Measurements from ENCODE around the gene CALCR. TPM values are rescaled to one million over a fixed set of nuclear protein-coding genes. Genes with fewer than 3 reads are reported as not detected.

Gene CALCR
- total and polyA plus RNA-seq, 9 of the 15 experiments (the other 6 are each of a cell fraction or from before 2014, with no cell fraction given) = 0.04 to 0.14 (median 0.09) TPM; not detected in 3

DNA sequence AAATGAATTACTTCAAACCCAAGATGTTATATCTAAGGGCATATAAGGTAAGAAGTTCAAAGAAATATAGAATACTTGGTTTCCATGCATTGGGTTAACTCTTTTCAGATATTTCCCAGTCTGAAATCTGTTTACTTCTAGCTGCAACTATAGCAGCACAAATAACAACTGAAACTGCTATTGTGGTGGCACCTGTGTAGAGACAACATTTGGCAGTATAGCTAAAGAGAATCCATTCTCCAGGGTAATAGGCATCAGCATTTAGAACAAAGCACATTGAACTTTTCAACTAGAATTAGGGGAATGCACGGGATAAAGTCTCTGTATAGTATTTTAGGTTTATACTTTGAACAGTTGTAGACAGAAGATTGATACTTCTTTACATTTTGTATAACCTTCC is 19.7 kb upstream of the CALCR start (continued):
- TF ChIP-seq, protein P1, sequence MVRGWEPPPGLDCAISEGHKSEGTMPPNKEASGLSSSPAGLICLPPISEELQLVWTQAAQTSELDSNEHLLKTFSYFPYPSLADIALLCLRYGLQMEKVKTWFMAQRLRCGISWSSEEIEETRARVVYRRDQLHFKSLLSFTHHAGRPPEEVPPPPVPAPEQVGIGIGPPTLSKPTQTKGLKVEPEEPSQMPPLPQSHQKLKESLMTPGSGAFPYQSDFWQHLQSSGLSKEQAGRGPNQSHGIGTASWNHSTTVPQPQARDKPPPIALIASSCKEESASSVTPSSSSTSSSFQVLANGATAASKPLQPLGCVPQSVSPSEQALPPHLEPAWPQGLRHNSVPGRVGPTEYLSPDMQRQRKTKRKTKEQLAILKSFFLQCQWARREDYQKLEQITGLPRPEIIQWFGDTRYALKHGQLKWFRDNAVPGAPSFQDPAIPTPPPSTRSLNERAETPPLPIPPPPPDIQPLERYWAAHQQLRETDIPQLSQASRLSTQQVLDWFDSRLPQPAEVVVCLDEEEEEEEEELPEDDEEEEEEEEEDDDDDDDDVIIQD (CRISPR knock-in tag; IDR thresholded peaks at IDR 0.05) = no peak
- TF ChIP-seq KDM2B (CRISPR knock-in tag; IDR thresholded peaks at IDR 0.05) (no peak), ZNF174 (CRISPR knock-in tag; IDR thresholded peaks at IDR 0.05) (no peak)
- TF ChIP-seq, protein P2, sequence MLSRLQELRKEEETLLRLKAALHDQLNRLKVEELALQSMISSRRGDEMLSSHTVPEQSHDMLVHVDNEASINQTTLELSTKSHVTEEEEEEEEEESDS (CRISPR knock-in tag; IDR thresholded peaks at IDR 0.05) = no peak

DNA sequence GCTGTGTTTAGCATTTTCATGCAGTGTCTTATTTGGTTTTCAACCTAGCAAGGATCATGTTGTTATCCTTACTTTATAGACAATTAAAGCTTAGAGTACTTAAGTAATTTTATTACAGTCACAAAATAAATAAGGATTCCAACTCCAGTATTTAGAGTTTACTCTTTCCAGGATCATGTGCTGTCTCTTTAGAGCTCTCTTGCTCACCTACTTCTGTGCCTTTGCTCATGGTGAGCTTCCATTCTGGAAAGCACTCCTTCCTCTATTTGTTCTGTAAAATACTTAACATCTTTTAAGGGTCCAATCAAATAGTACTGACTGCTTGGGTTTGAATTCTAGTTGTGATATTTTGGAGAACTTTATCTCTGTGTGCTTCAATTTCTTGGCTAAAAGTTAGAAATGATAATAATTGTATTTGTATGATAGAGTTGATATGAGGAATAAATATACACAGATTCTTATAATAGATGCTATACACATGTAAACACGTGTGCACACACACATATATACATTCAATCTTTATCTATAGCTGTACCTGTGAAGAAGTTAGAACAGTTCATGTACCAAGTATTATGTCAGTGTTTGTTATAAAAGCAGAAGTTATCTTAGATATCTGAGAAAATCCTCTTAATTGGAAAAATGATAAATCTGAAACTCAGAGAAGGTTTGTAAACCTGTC is 18.2 kb upstream of the CALCR start:
- peak; percentile 70 for ATAC-seq
- H3K9ac ChIP-seq (ENCODE audit: insufficient read depth in 1 of 2, low read depth in 2 of 2, low read length in 2 of 2) = peak overlapping the region in 1 of 2 experiments; percentile 69; a peak in 2 of 4 replicates
- 9% methylated on average over 1 of the region's 1 CpG for WGBS (ENCODE audit: insufficient coverage, low coverage, missing lambda C conversion rate)
- peak overlapping the region; percentile 91 for H3K27ac ChIP-seq (ENCODE audit: extremely low read depth, low read depth, low read length)
- no peaks in the 10 kb centered on the region for H4K20me1 ChIP-seq (replicated peaks; ENCODE audit: control insufficient read depth, insufficient read depth, low read length)
- ChIA-PET POLR2A (interaction anchor here (0.5 to 1.4 kb wide), 2 partner anchors 11 to 45 kb away, joined by 3 to 4 read pairs; no protein-coding TSS in a partner anchor), CTCF (ENCODE audit: low intra/inter-chr PET ratio) (no interaction called here)
- peak overlapping the region; percentile 43 for H3K4me3 ChIP-seq
- H3K36me3 ChIP-seq (ENCODE audit: control insufficient read depth, insufficient read depth, low read length) = peaks cover 2% of the 10 kb centered on the region; the same call in 1 of the 3 replicates
- no TSS peak for BruUV-seq (replicated peaks)
- in situ Hi-C loops (cut with MboI) = no loop called here
- peak overlapping the region; percentile 70 for H3K4me2 ChIP-seq (ENCODE audit: insufficient read depth, low read length)
- intact Hi-C loops (cut with micrococcal nuclease) = no loop called here
- peaks cover 60% of the 10 kb centered on the region for H3K79me2 ChIP-seq (ENCODE audit: control insufficient read depth, insufficient read depth, low read length)
- H3K4me1 ChIP-seq (replicated peaks in 1 of 2; ENCODE audit: control insufficient read depth in 2 of 2, insufficient read depth in 2 of 2, low read length in 2 of 2) = peaks cover 0 to 12% of the 10 kb centered on the region in 2 experiments; a peak in 3 of 5 replicates
- no peak for FAIRE-seq
- H3K9me1 ChIP-seq (ENCODE audit: control insufficient read depth, insufficient read depth, low read length) = no peaks in the 10 kb centered on the region
- H3K9me3 ChIP-seq (replicated peaks; ENCODE audit: control insufficient read depth, insufficient read depth, low read depth, low read length) = no peaks in the 10 kb centered on the region
- no peaks in the 10 kb centered on the region for H3K27me3 ChIP-seq (ENCODE audit: control insufficient read depth in 2 of 2, insufficient read depth in 2 of 2, low read length in 2 of 2)
- H2AFZ ChIP-seq (ENCODE audit: low read depth, low read length) = peak overlapping the region; percentile 95
- peak in 1 of 4 experiments; percentile 18 for DNase-seq (ENCODE audit: extremely low read depth in 1 of 4, low spot score in 3 of 4)
- TF ChIP-seq, protein P3, sequence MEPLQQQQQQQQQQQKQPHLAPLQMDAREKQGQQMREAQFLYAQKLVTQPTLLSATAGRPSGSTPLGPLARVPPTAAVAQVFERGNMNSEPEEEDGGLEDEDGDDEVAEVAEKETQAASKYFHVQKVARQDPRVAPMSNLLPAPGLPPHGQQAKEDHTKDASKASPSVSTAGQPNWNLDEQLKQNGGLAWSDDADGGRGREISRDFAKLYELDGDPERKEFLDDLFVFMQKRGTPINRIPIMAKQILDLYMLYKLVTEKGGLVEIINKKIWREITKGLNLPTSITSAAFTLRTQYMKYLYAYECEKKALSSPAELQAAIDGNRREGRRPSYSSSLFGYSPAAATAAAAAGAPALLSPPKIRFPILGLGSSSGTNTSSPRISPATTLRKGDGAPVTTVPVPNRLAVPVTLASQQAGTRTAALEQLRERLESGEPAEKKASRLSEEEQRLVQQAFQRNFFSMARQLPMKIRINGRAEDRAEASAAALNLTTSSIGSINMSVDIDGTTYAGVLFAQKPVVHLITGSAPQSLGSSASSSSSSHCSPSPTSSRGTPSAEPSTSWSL (CRISPR knock-in tag; IDR thresholded peaks at IDR 0.05; ENCODE audit: borderline replicate concordance) = no peak
- TF ChIP-seq KDM1A (IDR thresholded peaks at IDR 0.05) (peak in 1 of 2 experiments; percentile 25; a peak in 1 of 4 replicates), POLR2A (conservative IDR thresholded peaks at IDR 0.05) (no peak), SREBF2 (CRISPR knock-in tag; IDR thresholded peaks at IDR 0.05) (0 out of 2 replicates have a peak, but pooled peaks have one; percentile 73)
- TF ChIP-seq, protein P4, sequence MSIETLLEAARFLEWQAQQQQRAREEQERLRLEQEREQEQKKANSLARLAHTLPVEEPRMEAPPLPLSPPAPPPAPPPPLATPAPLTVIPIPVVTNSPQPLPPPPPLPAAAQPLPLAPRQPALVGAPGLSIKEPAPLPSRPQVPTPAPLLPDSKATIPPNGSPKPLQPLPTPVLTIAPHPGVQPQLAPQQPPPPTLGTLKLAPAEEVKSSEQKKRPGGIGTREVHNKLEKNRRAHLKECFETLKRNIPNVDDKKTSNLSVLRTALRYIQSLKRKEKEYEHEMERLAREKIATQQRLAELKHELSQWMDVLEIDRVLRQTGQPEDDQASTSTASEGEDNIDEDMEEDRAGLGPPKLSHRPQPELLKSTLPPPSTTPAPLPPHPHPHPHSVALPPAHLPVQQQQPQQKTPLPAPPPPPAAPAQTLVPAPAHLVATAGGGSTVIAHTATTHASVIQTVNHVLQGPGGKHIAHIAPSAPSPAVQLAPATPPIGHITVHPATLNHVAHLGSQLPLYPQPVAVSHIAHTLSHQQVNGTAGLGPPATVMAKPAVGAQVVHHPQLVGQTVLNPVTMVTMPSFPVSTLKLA (conservative IDR thresholded peaks at IDR 0.05) = 0 out of 4 replicates have a peak, but pooled peaks of 1 of the 2 experiments have one; percentile 15
- TF ChIP-seq, protein P5, sequence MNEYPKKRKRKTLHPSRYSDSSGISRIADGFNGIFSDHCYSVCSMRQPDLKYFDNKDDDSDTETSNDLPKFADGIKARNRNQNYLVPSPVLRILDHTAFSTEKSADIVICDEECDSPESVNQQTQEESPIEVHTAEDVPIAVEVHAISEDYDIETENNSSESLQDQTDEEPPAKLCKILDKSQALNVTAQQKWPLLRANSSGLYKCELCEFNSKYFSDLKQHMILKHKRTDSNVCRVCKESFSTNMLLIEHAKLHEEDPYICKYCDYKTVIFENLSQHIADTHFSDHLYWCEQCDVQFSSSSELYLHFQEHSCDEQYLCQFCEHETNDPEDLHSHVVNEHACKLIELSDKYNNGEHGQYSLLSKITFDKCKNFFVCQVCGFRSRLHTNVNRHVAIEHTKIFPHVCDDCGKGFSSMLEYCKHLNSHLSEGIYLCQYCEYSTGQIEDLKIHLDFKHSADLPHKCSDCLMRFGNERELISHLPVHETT (CRISPR knock-in tag; conservative IDR thresholded peaks at IDR 0.05 in 1 of 2, IDR thresholded peaks at IDR 0.05 in 1 of 2) = 0 out of 4 replicates have a peak, but pooled peaks of 1 of the 2 experiments have one; percentile 26

All from K562 (cell line).